ENCODE measurements around the gene KCNH1.

The KCNH1 gene

DNA sequence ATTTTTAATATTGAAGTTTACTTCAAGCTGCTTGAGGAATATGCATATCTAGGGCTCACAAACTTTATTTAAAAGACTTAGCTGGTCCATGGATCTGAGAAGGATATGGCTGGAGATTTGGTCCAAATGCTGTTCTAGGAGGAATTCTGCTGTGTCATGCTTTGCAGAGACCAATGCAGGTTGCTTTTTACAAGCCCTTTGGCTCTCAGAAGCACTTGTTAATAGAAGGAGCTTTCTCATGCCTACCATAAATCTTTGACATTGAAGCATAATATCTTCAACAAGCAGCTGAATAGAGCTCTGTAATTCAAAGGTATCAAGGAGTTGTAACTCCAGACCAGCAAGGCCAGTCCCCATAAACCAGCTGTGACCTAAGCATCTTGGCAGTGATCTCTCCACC, 506.2 kb downstream of the KCNH1 start:
- H3K9me3 ChIP-seq (ENCODE audit: control insufficient read depth, low read length) = no peaks in the 10 kb centered on the region
- H3K9ac ChIP-seq (ENCODE audit: low read length) = no peak overlapping the region
- no peak overlapping the region for H3K4me3 ChIP-seq (ENCODE audit: low read length)
- no peaks in the 10 kb centered on the region for H3K4me1 ChIP-seq (ENCODE audit: control insufficient read depth, insufficient read depth, low read length)
- H3K36me3 ChIP-seq (ENCODE audit: control insufficient read depth, insufficient read depth, low read length) = no peaks in the 10 kb centered on the region
- H3K27me3 ChIP-seq (ENCODE audit: control insufficient read depth, insufficient read depth, low read length) = no peaks in the 10 kb centered on the region
